ENCODE data around the gene ZNF784. TPM values are rescaled to one million over a fixed set of nuclear protein-coding genes. Genes with fewer than 3 reads are reported as not detected.

ZNF784 gene
- total and polyA plus RNA-seq, 2 of the 4 experiments (the other 2 are of a cell fraction) = 2.5 to 3.7 TPM

- no peak overlapping the region for H3K4me2 ChIP-seq (ENCODE audit: low read depth, low read length)
- H3K18ac ChIP-seq (ENCODE audit: low read depth, low read length) = no peak overlapping the region
- H3K56ac ChIP-seq (ENCODE audit: extremely low read depth, insufficient read depth, low read length) = no peak overlapping the region
- no peak overlapping the region for H3K14ac ChIP-seq (replicated peaks; ENCODE audit: low read depth, low read length)
- no peak overlapping the region for H3K9ac ChIP-seq (ENCODE audit: low read depth, low read length)
- H3K23ac ChIP-seq (ENCODE audit: low read depth, low read length) = no peak overlapping the region
- H2BK5ac ChIP-seq (ENCODE audit: low read depth, low read length, poor library complexity, severe bottlenecking) = no peak overlapping the region
- no peak overlapping the region for H3K27ac ChIP-seq (ENCODE audit: insufficient read depth, low read length)
- intact Hi-C loops (cut with micrococcal nuclease) (no loop called here), dilution Hi-C loops (cut with HindIII; ENCODE audit: low sequenced_read_pairs, unreplicated experiment) (no loop called here), in situ Hi-C loops (cut with MboI; ENCODE audit: low sequenced_read_pairs) (no loop called here)
- H3K9me1 ChIP-seq (ENCODE audit: insufficient read depth, low read length) = peaks cover 24% of the 10 kb centered on the region
- no peak overlapping the region for H4K91ac ChIP-seq (ENCODE audit: insufficient read depth, low read depth, low read length)
- no peak overlapping the region for H3K4me3 ChIP-seq (ENCODE audit: insufficient read depth, low read depth, low read length)
- no peak overlapping the region for H2AFZ ChIP-seq (replicated peaks; ENCODE audit: low read length, poor library complexity)
- H2BK120ac ChIP-seq (ENCODE audit: low read depth, low read length) = no peak overlapping the region
- H4K5ac ChIP-seq (ENCODE audit: low read depth, low read length) = no peak overlapping the region
- no TSS peak for BruUV-seq (replicated peaks)
- no peak overlapping the region for H2AK5ac ChIP-seq (ENCODE audit: low read depth, low read length)
- no peaks in the 10 kb centered on the region for H3K27me3 ChIP-seq (ENCODE audit: control insufficient read depth, insufficient read depth, low read length)
- no peak overlapping the region for H2BK15ac ChIP-seq (ENCODE audit: low read depth, low read length)
- H2AK9ac ChIP-seq (replicated peaks; ENCODE audit: low read depth, low read length, poor library complexity) = peak overlapping the region; percentile 65
- H3K79me1 ChIP-seq (ENCODE audit: low read depth in 1 of 2, low read length in 2 of 2) = peaks cover 24 to 52% of the 10 kb centered on the region in 2 experiments
- H3K36me3 ChIP-seq (ENCODE audit: control insufficient read depth, insufficient read depth, low read length) = peaks cover 35% of the 10 kb centered on the region
- ChIA-PET POLR2A (ENCODE audit: unreplicated experiment) (no interaction called here), CTCF (no interaction called here)
- peaks cover 35% of the 10 kb centered on the region for H4K20me1 ChIP-seq (ENCODE audit: insufficient read depth, low read length)
- H3K9me3 ChIP-seq (ENCODE audit: control insufficient read depth, insufficient read depth, low read length) = no peaks in the 10 kb centered on the region
- peaks cover 13% of the 10 kb centered on the region for H3K4me1 ChIP-seq (ENCODE audit: control insufficient read depth, insufficient read depth, low read length)
- DNase-seq = no peak
- WGBS, 2 experiments (ENCODE audit: extremely low coverage in 2 of 2, insufficient read length in 1 of 2) = 98% methylated on average over 63 of the region's 88 CpGs; no CpG with 5 or more reads in 1 of the 2 experiments
- H2BK20ac ChIP-seq (ENCODE audit: low read depth, low read length) = no peak overlapping the region
- H3K4ac ChIP-seq (ENCODE audit: low read depth, low read length) = no peak overlapping the region
- ATAC-seq (ENCODE audit: low read depth) = no peak
- H4K8ac ChIP-seq (ENCODE audit: low read depth in 2 of 2, low read length in 2 of 2) = no peak overlapping the region
- TF ChIP-seq RFX5 (IDR thresholded peaks at IDR 0.05; ENCODE audit: low read depth, low read length) (no peak), RCOR1 (IDR thresholded peaks at IDR 0.05; ENCODE audit: insufficient replicate concordance, low read length) (no peak), RAD21 (IDR thresholded peaks at IDR 0.05; ENCODE audit: low read length) (no peak), MXI1 (IDR thresholded peaks at IDR 0.05; ENCODE audit: borderline replicate concordance, low read depth, low read length) (no peak), ELK1 (IDR thresholded peaks at IDR 0.05; ENCODE audit: borderline replicate concordance, low read depth, low read length) (no peak), CHD1 (IDR thresholded peaks at IDR 0.05; ENCODE audit: low read depth, low read length) (no peak), NFE2L2 (IDR thresholded peaks at IDR 0.05; ENCODE audit: low read depth, low read length) (no peak), SMC3 (IDR thresholded peaks at IDR 0.05; ENCODE audit: low read depth, low read length) (no peak), CEBPB (IDR thresholded peaks at IDR 0.05; ENCODE audit: low read depth, low read length) (no peak), CTCF (conservative IDR thresholded peaks at IDR 0.05; ENCODE audit: low read depth, low read length) (no peak), MAFK (IDR thresholded peaks at IDR 0.05; ENCODE audit: low read depth, low read length) (no peak), MAZ (IDR thresholded peaks at IDR 0.05; ENCODE audit: borderline replicate concordance, low read depth, low read length) (no peak), USF2 (IDR thresholded peaks at IDR 0.05; ENCODE audit: low read depth, low read length) (no peak), POLR2A (IDR thresholded peaks at IDR 0.05; ENCODE audit: low read depth, low read length) (no peak), BHLHE40 (IDR thresholded peaks at IDR 0.05; ENCODE audit: low read depth, low read length) (no peak)
Measured at GRCh38 chr19:55615543-55616394, 8.6 kb downstream of the ZNF784 start.

Data from IMR-90 (cell line).